Suppressor macrophage treated with lipopolysaccharide for 1 hour (primary cell): Measurements from ENCODE around the gene CNFN.
A peak's percentile ranks its signal among the peaks of the same experiment; 100 is the strongest.

ENCODE experiments used
- DNase-seq, 3 donors: peaks; one replicate each; pipeline ENCODE4 v3.0.0-alpha.2; 2020 to 2022

CNFN gene

DNA sequence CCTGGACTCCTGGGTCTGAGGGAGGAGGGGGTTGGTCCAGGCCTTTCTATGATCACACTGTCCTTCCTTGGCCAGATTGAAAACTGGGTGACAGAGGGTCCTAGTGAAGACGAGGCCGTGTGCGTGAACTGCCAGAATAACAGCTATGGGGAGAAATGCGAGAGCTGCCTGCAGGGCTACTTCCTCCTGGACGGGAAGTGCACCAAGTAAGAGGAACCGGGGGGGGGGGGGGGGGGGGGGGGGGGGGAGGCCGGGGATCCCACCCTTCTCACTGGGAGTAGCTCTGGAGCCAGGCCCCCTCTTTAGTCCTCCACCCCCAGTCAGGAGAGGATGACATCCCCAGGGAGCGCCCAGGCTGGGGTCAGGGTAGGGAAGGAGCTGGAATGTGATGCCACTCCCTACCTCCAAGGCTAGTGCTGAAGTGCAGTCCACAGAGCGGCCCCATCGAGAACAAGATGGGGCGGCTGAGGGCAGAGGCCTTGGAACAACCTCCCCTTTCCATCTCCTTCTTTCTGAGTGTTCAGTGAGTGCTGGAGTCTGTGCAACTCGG is 19.4 kb downstream of the CNFN start:
- peak in 1 of 3 donors; percentile 23 for DNase-seq

DNA sequence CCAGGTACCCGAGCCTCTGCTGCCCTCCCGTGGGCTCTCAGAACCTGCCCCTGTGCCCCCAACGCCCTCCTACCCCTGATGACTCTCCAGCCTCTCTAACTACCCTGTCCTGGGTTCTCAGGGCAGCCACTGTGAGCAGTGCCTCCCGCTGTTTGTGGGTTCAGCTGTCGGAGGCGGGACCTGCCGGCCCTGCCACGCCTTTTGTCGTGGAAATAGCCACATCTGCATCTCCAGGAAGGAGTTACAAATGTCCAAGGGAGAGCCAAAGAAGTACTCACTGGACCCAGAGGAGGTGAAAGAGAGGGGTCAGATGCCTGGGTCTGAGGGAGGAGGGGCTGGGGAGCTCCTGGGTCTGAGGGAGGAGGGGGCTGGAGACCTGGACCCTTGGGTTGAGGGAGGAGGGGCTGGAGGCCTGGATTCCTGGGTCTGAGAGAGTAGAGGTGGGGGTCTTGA is 20.0 kb downstream of the CNFN start:
- no peak for DNase-seq

DNA sequence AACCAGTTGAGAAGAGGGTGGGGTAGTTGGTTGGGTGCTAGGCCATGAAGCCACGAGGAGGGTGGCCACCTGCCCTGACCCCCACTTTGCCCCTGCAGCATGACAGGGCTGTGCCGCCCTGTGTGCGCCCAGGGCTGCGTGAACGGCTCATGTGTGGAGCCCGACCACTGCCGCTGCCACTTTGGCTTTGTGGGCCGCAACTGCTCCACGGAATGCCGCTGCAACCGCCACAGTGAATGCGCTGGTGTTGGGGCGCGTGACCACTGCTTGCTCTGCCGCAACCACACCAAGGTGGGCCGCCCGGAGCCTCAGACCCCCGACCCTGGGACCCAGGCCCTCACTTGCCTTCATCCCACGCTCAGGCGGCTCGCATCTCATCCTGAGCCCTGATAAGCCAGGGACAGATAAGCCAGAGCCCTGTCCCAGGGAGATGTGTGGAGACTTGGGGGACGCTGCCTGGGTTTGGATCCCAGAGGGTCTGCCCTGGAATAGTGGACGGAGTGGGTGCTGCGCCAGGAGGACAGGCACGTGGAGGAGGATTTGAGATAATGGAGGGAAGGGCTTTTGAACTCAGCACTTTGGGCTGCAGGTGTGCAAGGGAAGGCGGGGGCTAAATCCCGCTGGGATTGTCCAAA is 20.5 kb downstream of the CNFN start:
- no peak for DNase-seq

- no peak for DNase-seq
Measured at GRCh38 chr19:42368765-42369164, 21.3 kb downstream of the CNFN start.

GRCh38 chr19:42368360-42368759 is 21.7 kb downstream of the CNFN start:
- no peak for DNase-seq

- no peak for DNase-seq
Measured at GRCh38 chr19:42367929-42368328, 22.2 kb downstream of the CNFN start.

GRCh38 chr19:42366673-42367072 is 23.4 kb downstream of the CNFN start:
- no peak for DNase-seq

DNA sequence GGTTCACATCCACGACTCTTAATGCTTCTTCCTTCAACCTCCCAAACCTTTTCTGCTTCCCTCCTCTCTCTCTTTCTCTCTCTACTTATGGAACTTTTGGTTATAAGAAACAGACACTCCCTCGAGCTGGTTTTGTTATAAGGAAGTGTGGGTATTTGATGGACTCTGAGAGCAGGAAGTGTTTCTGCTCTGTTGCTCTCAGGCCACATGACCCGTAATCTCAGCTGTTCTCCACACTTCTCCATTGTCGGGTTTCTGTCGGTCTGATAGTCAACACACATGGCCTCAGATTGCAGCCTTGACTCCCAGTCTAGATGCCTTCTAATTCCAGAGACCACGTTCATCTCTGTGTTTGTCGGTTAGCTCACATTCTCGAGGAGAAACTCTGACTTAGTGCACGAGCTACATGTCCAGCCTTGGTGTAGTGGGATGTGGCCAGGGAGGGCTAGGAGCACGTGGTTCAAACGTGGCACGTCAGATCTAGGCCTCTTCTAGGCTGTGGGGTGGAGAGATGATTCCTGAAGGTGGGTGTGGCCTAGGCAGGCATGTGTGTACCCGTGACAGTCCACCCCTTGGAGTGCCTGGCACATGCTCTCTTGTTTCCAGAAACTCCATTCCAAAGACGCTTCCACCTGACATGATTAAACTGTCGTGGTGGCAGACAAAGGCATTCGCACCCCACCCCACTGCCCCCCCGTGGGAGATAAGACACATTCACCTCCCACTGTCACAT is 26.3 kb downstream of the CNFN start:
- peak; percentile 35 to 46 (median 45) for DNase-seq

DNA sequence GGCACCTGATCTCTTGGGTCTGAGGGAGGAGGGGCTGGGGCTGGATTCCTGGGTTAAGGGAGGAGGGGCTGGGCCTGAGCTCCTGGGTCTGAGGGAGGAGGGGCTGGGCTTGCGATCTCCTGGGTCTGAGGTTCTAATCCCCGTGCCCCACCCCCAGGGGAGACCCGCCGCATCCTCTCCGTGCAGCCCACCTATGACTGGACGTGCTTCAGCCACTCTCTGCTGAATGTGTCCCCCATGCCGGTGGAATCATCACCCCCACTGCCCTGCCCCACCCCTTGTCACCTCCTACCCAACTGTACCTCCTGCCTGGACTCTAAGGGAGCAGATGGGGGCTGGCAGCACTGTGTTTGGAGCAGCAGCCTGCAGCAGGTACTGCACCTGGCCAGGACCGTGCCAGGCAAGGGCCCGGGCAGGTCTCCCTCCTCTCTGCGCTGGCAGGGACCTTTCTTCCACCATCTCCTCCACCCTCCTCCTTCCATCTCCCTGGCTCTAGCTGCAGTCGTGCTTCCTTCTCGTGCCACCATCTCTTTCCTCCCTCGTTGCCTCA is 27.1 kb downstream of the CNFN start:
- DNase-seq, result no peak

DNA sequence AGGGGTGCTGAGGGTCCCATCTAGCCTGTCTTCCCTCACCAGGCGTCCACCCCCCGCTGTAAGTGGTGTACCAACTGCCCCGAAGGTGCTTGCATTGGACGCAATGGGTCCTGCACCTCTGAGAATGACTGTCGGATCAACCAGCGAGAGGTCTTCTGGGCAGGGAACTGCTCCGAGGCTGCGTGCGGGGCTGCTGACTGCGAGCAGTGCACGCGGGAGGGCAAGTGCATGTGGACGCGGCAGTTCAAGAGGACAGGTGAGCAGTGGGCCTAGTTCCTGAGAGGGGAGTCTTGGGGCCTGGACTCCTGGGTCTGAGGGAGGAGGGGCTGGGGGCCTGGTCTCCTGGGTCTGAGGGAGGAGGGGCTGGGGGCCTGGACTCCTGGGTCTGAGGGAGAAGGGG is 27.8 kb downstream of the CNFN start:
- DNase-seq, result no peak

- no peak for DNase-seq
Measured at GRCh38 chr19:42361545-42361910, 28.6 kb downstream of the CNFN start.

DNA sequence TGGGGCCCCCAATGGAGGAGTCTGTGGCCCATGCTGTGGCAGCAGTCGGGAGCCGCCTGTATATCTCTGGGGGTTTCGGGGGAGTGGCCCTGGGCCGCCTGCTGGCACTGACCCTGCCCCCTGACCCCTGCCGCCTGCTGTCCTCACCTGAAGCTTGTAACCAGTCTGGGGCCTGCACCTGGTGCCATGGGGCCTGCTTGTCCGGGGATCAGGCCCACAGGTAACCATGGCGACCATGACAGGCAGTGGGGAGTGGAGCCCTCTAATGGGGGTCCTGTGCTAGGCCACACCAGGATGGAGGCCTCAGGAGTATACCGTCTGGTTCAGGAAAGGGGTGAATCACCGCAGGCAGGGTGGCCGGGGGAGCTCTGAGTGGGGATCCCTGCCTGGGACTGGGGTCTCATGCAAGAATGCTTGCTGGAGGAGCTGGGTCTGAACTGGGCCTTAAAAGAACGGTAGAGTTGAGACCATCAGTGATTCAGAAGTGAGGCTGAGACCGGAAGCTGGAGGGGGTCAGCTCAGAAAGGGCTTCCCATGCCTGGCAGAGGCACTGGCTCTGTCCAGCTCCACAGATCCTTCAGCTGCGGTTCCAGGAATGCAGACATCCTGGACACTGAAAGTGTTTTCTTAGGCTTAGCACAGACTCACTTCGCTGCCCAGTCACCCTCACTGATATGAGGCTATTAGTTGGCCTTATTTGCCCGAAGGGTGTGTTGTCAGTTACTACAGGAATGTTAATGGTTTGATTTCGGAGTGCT is 29.1 kb downstream of the CNFN start:
- no peak for DNase-seq

GRCh38 chr19:42357290-42357689 is 32.8 kb downstream of the CNFN start:
- DNase-seq, result no peak

- DNase-seq, result no peak
Measured at GRCh38 chr19:42356686-42357085, 33.4 kb downstream of the CNFN start.

GRCh38 chr19:42355896-42356295 is 34.2 kb downstream of the CNFN start:
- DNase-seq, result no peak

DNA sequence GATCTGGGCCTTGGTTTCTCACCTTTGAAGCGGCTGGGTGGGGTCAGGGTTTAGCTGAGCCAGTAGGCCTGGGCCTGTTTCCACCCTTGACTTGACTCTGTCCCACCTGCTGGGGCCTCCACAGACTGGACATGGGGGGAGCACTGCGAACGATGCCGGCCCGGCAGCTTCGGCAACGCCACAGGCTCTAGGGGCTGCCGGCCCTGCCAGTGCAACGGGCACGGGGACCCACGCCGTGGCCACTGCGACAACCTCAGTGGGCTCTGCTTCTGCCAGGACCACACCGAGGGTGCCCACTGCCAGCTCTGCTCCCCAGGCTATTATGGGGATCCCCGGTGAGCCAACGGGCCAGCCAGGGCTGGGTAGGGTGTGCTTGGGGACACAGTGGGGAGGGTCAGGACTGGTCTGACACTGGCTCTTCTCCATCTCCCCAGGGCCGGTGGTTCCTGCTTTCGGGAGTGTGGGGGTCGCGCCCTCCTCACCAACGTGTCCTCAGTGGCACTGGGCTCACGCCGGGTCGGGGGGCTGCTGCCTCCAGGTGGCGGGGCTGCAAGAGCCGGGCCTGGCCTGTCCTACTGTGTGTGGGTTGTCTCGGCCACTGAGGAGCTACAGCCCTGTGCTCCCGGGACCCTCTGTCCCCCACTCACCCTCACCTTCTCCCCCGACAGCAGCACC is 36.6 kb downstream of the CNFN start:
- no peak for DNase-seq

DNA sequence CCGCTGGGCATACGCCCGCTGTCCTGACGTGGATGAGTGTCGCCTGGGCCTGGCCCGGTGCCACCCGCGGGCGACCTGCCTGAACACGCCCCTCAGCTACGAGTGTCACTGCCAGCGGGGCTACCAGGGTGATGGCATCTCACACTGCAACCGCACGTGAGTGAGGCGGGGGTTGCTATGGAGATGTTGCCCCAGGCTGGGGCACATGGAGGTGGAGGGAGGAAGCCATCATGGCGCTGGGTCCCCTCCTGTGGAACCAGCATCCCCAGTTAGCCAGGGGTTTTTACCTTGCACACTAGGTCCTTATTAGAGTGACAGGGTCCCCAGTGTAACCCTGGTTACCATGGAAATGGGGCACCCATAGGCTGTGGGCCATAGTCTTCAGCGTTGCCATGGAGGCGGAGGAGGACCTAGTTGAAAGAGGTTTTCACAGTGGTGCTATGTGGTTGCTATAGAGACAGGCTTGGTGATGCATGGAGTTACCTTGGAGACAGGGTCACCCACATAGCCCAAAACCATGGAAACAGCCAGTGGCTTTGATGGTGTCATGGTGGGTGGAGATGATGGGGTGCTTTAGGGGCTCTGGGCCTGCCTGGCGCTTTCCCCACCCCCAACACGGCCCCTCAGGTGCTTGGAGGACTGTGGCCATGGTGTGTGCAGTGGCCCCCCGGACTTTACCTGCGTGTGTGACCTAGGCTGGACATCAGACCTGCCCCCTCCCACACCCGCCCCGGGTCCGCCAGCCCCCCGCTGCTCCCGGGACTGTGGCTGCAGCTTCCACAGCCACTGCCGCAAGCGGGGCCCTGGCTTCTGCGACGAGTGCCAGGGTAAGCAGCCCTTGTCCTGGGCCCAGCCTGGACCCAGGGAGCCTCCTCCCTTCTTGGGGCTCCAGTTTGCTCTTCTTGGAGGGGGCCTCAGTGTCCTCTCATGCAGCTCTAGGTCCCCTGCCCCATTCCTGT is 37.5 kb downstream of the CNFN start:
- no peak for DNase-seq

DNA sequence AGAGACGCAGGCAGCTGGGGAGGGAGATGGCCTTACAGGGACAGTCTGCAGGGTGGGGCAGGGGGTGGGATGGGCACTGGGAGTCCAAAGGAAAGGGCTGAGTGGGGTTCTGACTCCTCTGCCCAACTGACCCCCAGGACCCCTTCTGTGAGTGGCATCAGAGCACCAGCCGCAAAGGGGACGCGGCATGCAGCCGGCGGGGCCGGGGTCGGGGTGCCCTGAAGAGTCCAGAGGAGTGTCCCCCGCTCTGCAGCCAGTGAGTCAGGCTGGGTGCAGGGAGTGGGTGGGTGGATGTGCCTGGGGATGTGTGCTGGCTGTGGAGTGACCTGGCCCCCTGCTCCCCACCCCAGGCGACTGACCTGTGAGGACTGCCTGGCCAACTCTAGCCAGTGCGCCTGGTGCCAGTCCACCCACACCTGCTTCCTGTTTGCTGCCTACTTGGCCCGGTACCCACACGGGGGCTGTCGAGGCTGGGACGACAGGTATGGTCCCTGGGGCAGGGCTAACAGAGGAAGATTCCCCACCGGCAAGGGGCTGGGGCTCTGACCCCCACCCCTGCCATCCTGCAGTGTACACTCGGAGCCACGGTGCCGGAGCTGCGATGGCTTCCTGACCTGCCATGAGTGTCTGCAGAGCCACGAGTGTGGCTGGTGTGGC is 38.9 kb downstream of the CNFN start:
- no peak for DNase-seq

GRCh38 chr19:42350417-42350816 is 39.7 kb downstream of the CNFN start:
- no peak for DNase-seq

GRCh38 chr19:42349378-42350107 is 40.6 kb downstream of the CNFN start:
- DNase-seq, result no peak
